IMR-90 (cell line): ENCODE data around the gene PLEKHA4. TPM values are rescaled to one million over a fixed set of nuclear protein-coding genes. Genes with fewer than 3 reads are reported as not detected.
"Not testable (repeated sequence)": the region's sequence is repeated elsewhere in the genome, so short reads cannot be mapped to it uniquely, and the experiment has no call there.

ENCODE experiments used
- ATAC-seq: fragments of 200-7000 bp; cut with Tn5 transposase; 2 replicates; pipeline ENCODE4 v1.9.1; 2020; ENCODE audit warnings: low read depth, mild to moderate bottlenecking, moderate library complexity
- BruUV-seq: library from RNA; stranded (reverse); fragments of 400-500 nt; replicated peaks from 2 replicates; lab custom pipeline; 2021; lab: Mats Ljungman, UMichigan
- CTCF ChIA-PET: fragments of 300-600 bp; formaldehyde crosslinking; extraction: SDS; loops from one replicate; lab custom pipeline; 2021; ENCODE audit warnings: antibody characterized with exemption; lab: Yijun Ruan, JAX
- POLR2A ChIA-PET: fragments of 300-600 bp; sonication (Branson Sonifier 250); formaldehyde crosslinking; loops from one replicate; lab custom pipeline; 2022; ENCODE audit warnings: antibody characterized with exemption; ENCODE audit not compliant: unreplicated experiment; lab: Charles Lee
- DNase-seq: peaks from one replicate; pipeline ENCODE4 v3.0.0; 2013
- H2AFZ ChIP-seq: replicated peaks from 2 replicates; pipeline ENCODE3; 2013; ENCODE audit warnings: low read length, mild to moderate bottlenecking; ENCODE audit not compliant: poor library complexity
- H2AK5ac ChIP-seq: 2 replicates; pipeline ENCODE4 v1.6.1; 2013; ENCODE audit warnings: low read depth, low read length, inconsistent platforms
- H2AK9ac ChIP-seq: replicated peaks from 2 replicates; pipeline ENCODE3; 2013; ENCODE audit warnings: mild to moderate bottlenecking, low read depth, low read length, moderate library complexity; ENCODE audit not compliant: poor library complexity
- H2BK120ac ChIP-seq: 2 replicates; pipeline ENCODE4 v1.6.1; 2013; ENCODE audit warnings: low read depth, low read length, inconsistent platforms
- H2BK15ac ChIP-seq: 3 replicates; pipeline ENCODE4 v1.6.1; 2013; ENCODE audit warnings: low read depth, low read length, inconsistent platforms
- H2BK20ac ChIP-seq: 2 replicates; pipeline ENCODE4 v1.6.1; 2013; ENCODE audit warnings: low read depth, mild to moderate bottlenecking, inconsistent platforms, low read length, moderate library complexity
- H2BK5ac ChIP-seq: 2 replicates; pipeline ENCODE4 v1.6.1; 2013; ENCODE audit warnings: mild to moderate bottlenecking, low read depth, low read length, inconsistent platforms; ENCODE audit not compliant: poor library complexity, severe bottlenecking
- H3K14ac ChIP-seq: replicated peaks from 2 replicates; pipeline ENCODE4 v1.6.1; 2013; ENCODE audit warnings: low read depth, low read length, inconsistent platforms
- H3K18ac ChIP-seq: 2 replicates; pipeline ENCODE4 v1.6.1; 2013; ENCODE audit warnings: low read depth, low read length, control low read depth
- H3K23ac ChIP-seq: 2 replicates; pipeline ENCODE4 v1.6.1; 2013; ENCODE audit warnings: low read depth, low read length, inconsistent platforms
- H3K27ac ChIP-seq: 2 replicates; pipeline ENCODE4 v1.5.1; 2013; ENCODE audit warnings: mild to moderate bottlenecking, control low read depth, low read length; ENCODE audit not compliant: insufficient read depth
- H3K27me3 ChIP-seq: 2 replicates; pipeline ENCODE4 v1.6.1; 2013; ENCODE audit warnings: low read length; ENCODE audit not compliant: control insufficient read depth, insufficient read depth
- H3K36me3 ChIP-seq: 2 replicates; pipeline ENCODE4 v1.6.1; 2013; ENCODE audit warnings: low read length, mixed read lengths; ENCODE audit not compliant: control insufficient read depth, insufficient read depth
- H3K4ac ChIP-seq: 2 replicates; pipeline ENCODE4 v1.6.1; 2013; ENCODE audit warnings: low read depth, low read length, inconsistent platforms
- H3K4me1 ChIP-seq: 2 replicates; pipeline ENCODE4 v1.6.1; 2013; ENCODE audit warnings: low read length, mixed read lengths; ENCODE audit not compliant: control insufficient read depth, insufficient read depth
- H3K4me2 ChIP-seq: 2 replicates; pipeline ENCODE4 v1.6.1; 2013; ENCODE audit warnings: low read depth, mild to moderate bottlenecking, control low read depth, low read length, moderate library complexity
- H3K4me3 ChIP-seq: 2 replicates; pipeline ENCODE4 v1.5.1; 2013; ENCODE audit warnings: low read depth, mild to moderate bottlenecking, control low read depth, low read length, moderate library complexity; ENCODE audit not compliant: insufficient read depth
- H3K56ac ChIP-seq: 2 replicates; pipeline ENCODE4 v1.6.1; 2013; ENCODE audit warnings: low read length, inconsistent platforms; ENCODE audit not compliant: insufficient read depth; ENCODE audit errors: extremely low read depth
- H3K79me1 ChIP-seq, 2 experiments: 2 replicates each; pipeline ENCODE4 v1.6.1; 2013; ENCODE audit warnings: low read length in 2 of 2, inconsistent platforms in 1 of 2, low read depth in 1 of 2
- H3K9ac ChIP-seq: 2 replicates; pipeline ENCODE4 v1.6.1; 2013; ENCODE audit warnings: low read depth, low read length, control low read depth
- H3K9me1 ChIP-seq: 2 replicates; pipeline ENCODE4 v1.6.1; 2013; ENCODE audit warnings: low read length, inconsistent platforms; ENCODE audit not compliant: insufficient read depth
- H3K9me3 ChIP-seq: 2 replicates; pipeline ENCODE4 v1.6.1; 2013; ENCODE audit warnings: low read length; ENCODE audit not compliant: control insufficient read depth, insufficient read depth
- H4K20me1 ChIP-seq: 2 replicates; pipeline ENCODE4 v1.6.1; 2013; ENCODE audit warnings: low read length, inconsistent platforms; ENCODE audit not compliant: insufficient read depth
- H4K5ac ChIP-seq: 2 replicates; pipeline ENCODE4 v1.6.1; 2013; ENCODE audit warnings: mild to moderate bottlenecking, low read depth, low read length, control low read depth
- H4K8ac ChIP-seq, 2 experiments: 2 replicates each; pipeline ENCODE4 v1.6.1; 2013; ENCODE audit warnings: low read depth in 2 of 2, low read length in 2 of 2, control low read depth in 1 of 2, inconsistent platforms in 1 of 2
- H4K91ac ChIP-seq: 2 replicates; pipeline ENCODE4 v1.6.1; 2013; ENCODE audit warnings: low read depth, low read length, inconsistent platforms; ENCODE audit not compliant: insufficient read depth
- WGBS, 2 experiments: methylation state at CpG; one replicate each; pipeline versions ENCODE4 v1.1.5 to v1.1.7; 2013; ENCODE audit warnings: missing lambda C conversion rate in 2 of 2; ENCODE audit not compliant: insufficient read length in 1 of 2; ENCODE audit errors: extremely low coverage in 2 of 2; 5-methylcytosine and 5-hydroxymethylcytosine counted together
- dilution Hi-C: fragments of 300-500 bp; cut with HindIII; formaldehyde crosslinking; loops from one replicate; pipeline ENCODE4 v1.14.3; 2018; ENCODE audit warnings: low sequenced_read_pairs; ENCODE audit not compliant: unreplicated experiment
- in situ Hi-C: fragments of 300-500 bp; cut with MboI; formaldehyde crosslinking; loops from 3 replicates; pipeline ENCODE4 v1.14.3; 2019; ENCODE audit warnings: low sequenced_read_pairs, inconsistent platforms, mixed read lengths
- intact Hi-C: fragments of 100-400 bp; cut with micrococcal nuclease; formaldehyde crosslinking; loops from 2 replicates; pipeline ENCODE4 v1.10.0; 2022
- polyA plus RNA-seq, 3 experiments: library from polyadenylated mRNA; depleted of rRNA; stranded (reverse); fragments of >200 nt; gene quantifications; 2 replicates each; pipeline ENCODE4 v1.2.3, GENCODE V29; 2012; ENCODE audit warnings: low replicate concordance in 1 of 3
- total RNA-seq: library from RNA; depleted of rRNA; stranded (reverse); fragments of >200 nt; gene quantifications from 2 replicates; pipeline ENCODE4 v1.2.3, GENCODE V29; 2012

The PLEKHA4 gene
- total and polyA plus RNA-seq, 2 of the 4 experiments (the other 2 are of a cell fraction) = 4.5 to 14.4 TPM

DNA sequence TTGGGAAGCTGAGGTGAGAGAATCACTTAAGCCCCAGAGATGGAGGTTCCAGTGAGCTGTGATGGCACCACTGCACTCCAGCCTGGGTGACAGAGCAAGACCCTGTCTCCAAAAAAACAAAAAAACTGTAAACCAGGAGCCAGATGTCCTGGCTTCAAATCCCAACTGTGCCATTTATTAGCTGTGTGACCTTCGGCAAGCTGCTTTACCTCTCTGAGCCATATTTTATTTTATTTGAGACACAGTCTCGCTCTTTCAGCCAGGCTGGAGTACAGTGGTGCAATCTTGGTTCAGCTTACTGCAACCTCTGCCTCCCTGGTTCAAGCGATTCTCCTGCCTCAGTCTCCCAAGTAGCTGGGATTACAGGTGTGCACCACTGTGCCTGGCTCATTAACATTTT is 21.8 kb downstream of the PLEKHA4 start:
- H3K27ac ChIP-seq, H4K5ac ChIP-seq, ATAC-seq, H2BK15ac ChIP-seq, H3K23ac ChIP-seq, H4K91ac ChIP-seq, H3K9me1 ChIP-seq, H3K27me3 ChIP-seq, H3K18ac ChIP-seq, H3K14ac ChIP-seq, H3K4ac ChIP-seq, in situ Hi-C loops, H2BK5ac ChIP-seq, H2BK120ac ChIP-seq, H2AK9ac ChIP-seq, dilution Hi-C loops, H2AK5ac ChIP-seq, H3K4me2 ChIP-seq, H3K56ac ChIP-seq, DNase-seq, H2AFZ ChIP-seq, CTCF ChIA-PET, H3K79me1 ChIP-seq, H3K4me1 ChIP-seq, H3K9ac ChIP-seq, POLR2A ChIA-PET, BruUV-seq, intact Hi-C loops, H2BK20ac ChIP-seq, H4K8ac ChIP-seq, H4K20me1 ChIP-seq, H3K4me3 ChIP-seq, H3K9me3 ChIP-seq: not testable (repeated sequence)
- WGBS, 2 experiments = 95% methylated on average over 2 of the region's 3 CpGs; no CpG with 5 or more reads in 1 of the 2 experiments
- peaks cover 25% of the 10 kb centered on the region for H3K36me3 ChIP-seq
